K562 (cell line): ENCODE data around the gene PRKAR2B. TPM values are rescaled to one million over a fixed set of nuclear protein-coding genes. Genes with fewer than 3 reads are reported as not detected.

Experiments used
- ADNP ChIP-seq: fragments of 200-800 bp; sonication (Bioruptor generic); IDR thresholded peaks from 2 replicates; pipeline ENCODE4 v1.6.1; 2016; ENCODE audit warnings: missing genetic modification characterization, missing compliant biosample characterization
- ATF1 ChIP-seq, 2 experiments: fragments of 450-650 bp in 1 of 2; IDR thresholded peaks; 2 replicates each; pipeline ENCODE4 v1.6.1; 2016; ENCODE audit warnings: missing compliant biosample characterization in 1 of 2, missing genetic modification characterization in 1 of 2
- BMI1 ChIP-seq: fragments of 150-350 bp; IDR thresholded peaks from 2 replicates; pipeline ENCODE4 v1.6.1; 2014; ENCODE audit warnings: low read length
- CHD2 ChIP-seq: IDR thresholded peaks from 2 replicates; pipeline ENCODE4 v1.6.1; 2011; ENCODE audit warnings: low read depth, low read length
- FOXP1 ChIP-seq: sonication (generic); formaldehyde crosslinking; IDR thresholded peaks from 2 replicates; pipeline ENCODE4 v1.8.0; 2022; ENCODE audit warnings: mild to moderate bottlenecking, missing genetic modification reagents
- IRF2 ChIP-seq: sonication (generic); formaldehyde crosslinking; IDR thresholded peaks from 2 replicates; pipeline ENCODE4 v1.8.1; 2022; ENCODE audit warnings: mild to moderate bottlenecking, missing genetic modification reagents
- MCM2 ChIP-seq: fragments of 450-650 bp; IDR thresholded peaks from 2 replicates; pipeline ENCODE4 v1.6.1; 2017; ENCODE audit warnings: low read depth, mild to moderate bottlenecking
- MEF2A ChIP-seq: IDR thresholded peaks from 2 replicates; pipeline ENCODE4 v1.6.1; 2011; ENCODE audit warnings: low read depth, mild to moderate bottlenecking, low read length, moderate library complexity; ENCODE audit not compliant: control insufficient read depth
- NEUROD1 ChIP-seq: fragments of 150-350 bp; IDR thresholded peaks from 2 replicates; pipeline ENCODE4 v1.6.1; 2014; ENCODE audit warnings: borderline replicate concordance, low read length, low read depth; ENCODE audit not compliant: partially characterized antibody
- PTBP1 ChIP-seq: fragments of 200-400 bp; formaldehyde crosslinking; IDR thresholded peaks from 2 replicates; pipeline ENCODE4 v1.6.1; 2017; ENCODE audit warnings: low read depth, low read length
- ZNF140 ChIP-seq: fragments of 250-450 bp; sonication (Bioruptor Pico); IDR thresholded peaks from 2 replicates; pipeline ENCODE4 v1.8.0; 2021; ENCODE audit warnings: moderate library complexity, mild to moderate bottlenecking, inconsistent platforms
- ZNF184 ChIP-seq: sonication (generic); formaldehyde crosslinking; IDR thresholded peaks from 2 replicates; pipeline ENCODE4 v1.5.0; 2020; ENCODE audit warnings: missing genetic modification reagents
- ZNF717 ChIP-seq: fragments of 250-450 bp; sonication (Bioruptor Pico); IDR thresholded peaks from 2 replicates; pipeline ENCODE4 v1.5.0; 2021
- polyA plus RNA-seq, 8 experiments: library from polyadenylated mRNA; depleted of rRNA in 4 of 8; stranded (reverse) in 5 of 8; unstranded in 3 of 8; fragments of >200 nt; fragmentation: Nextera tagmentation in 2 of 8; fragmentation: Illumina TruSeq in 1 of 8; extraction: Ambion mirVana in 2 of 8; extraction: Trizol in 1 of 8; gene quantifications; 2 replicates each; pipeline versions ENCODE4 v1.2.1 to v1.2.3, GENCODE V29; 2011 to 2014; ENCODE audit warnings: inconsistent platforms in 1 of 8, missing spikeins in 1 of 8
- total RNA-seq, 7 experiments: library from RNA; depleted of rRNA in 6 of 7; stranded (reverse); fragments of >200 nt in 6 of 7; fragmentation: Illumina TruSeq in 2 of 7; extraction: Trizol in 2 of 7; gene quantifications; 2 replicates each; pipeline versions ENCODE4 v1.2.1 to v1.2.3, GENCODE V29; 2011 to 2021; ENCODE audit warnings: low replicate concordance in 1 of 7
- TF ChIP-seq, protein P1 (sequence below): sonication (generic); formaldehyde crosslinking; IDR thresholded peaks from 2 replicates; pipeline ENCODE4 v1.8.1; 2023; ENCODE audit warnings: missing genetic modification reagents, mild to moderate bottlenecking, borderline replicate concordance
- TF ChIP-seq, protein P2 (sequence below): fragments of 250-450 bp; sonication (Bioruptor Pico); IDR thresholded peaks from 2 replicates; pipeline ENCODE4 v1.4.0; 2020; ENCODE audit warnings: mild to moderate bottlenecking, moderate library complexity
- TF ChIP-seq, protein P3 (sequence below): fragments of 450-650 bp; formaldehyde crosslinking; IDR thresholded peaks from 2 replicates; pipeline ENCODE4 v1.4.0; 2020; ENCODE audit warnings: mild to moderate bottlenecking, mixed read lengths
- TF ChIP-seq, protein P4 (sequence below): fragments of 450-650 bp; formaldehyde crosslinking; IDR thresholded peaks from 2 replicates; pipeline ENCODE4 v1.4.0; 2020; ENCODE audit warnings: mild to moderate bottlenecking

The PRKAR2B gene
- total and polyA plus RNA-seq, 9 of the 15 experiments (the other 6 are each of a cell fraction or from before 2014, with no cell fraction given), result 59.0 to 173 (median 129) TPM

DNA sequence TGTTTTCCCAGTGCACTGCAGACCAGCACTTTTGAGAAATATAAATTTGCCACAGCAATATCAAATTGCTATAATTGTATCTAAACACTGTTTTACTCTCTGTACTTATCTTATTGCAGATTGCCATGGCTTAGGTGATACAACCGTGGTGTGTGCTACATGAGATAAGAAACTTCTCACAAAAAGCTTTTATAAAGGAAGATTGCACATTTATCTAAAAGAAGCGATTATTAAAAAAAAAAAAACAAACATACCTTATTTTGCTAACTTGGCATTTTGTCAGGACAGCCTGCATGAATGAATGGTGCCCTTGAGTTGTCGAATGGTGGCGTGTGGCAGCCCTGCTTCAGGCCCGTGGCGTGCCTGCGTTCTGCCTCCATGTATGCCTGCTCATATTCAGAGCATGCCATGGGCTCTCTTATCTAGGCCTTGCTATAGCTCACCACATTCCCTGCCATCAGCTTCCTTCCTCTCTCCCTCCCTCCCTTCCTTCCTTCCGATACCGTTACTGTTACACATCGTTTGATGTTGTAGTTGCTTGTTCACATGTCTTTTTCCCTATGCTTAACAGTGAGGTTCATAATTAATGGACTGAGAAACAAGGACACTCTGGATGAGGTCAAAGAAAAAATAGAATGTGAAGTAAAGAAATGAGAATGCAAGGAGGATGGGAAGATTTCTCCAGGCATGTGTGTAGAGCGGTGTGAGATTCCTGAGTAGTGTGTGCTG lies 34.9 kb downstream of the PRKAR2B start (continued):
- TF ChIP-seq, protein P1, sequence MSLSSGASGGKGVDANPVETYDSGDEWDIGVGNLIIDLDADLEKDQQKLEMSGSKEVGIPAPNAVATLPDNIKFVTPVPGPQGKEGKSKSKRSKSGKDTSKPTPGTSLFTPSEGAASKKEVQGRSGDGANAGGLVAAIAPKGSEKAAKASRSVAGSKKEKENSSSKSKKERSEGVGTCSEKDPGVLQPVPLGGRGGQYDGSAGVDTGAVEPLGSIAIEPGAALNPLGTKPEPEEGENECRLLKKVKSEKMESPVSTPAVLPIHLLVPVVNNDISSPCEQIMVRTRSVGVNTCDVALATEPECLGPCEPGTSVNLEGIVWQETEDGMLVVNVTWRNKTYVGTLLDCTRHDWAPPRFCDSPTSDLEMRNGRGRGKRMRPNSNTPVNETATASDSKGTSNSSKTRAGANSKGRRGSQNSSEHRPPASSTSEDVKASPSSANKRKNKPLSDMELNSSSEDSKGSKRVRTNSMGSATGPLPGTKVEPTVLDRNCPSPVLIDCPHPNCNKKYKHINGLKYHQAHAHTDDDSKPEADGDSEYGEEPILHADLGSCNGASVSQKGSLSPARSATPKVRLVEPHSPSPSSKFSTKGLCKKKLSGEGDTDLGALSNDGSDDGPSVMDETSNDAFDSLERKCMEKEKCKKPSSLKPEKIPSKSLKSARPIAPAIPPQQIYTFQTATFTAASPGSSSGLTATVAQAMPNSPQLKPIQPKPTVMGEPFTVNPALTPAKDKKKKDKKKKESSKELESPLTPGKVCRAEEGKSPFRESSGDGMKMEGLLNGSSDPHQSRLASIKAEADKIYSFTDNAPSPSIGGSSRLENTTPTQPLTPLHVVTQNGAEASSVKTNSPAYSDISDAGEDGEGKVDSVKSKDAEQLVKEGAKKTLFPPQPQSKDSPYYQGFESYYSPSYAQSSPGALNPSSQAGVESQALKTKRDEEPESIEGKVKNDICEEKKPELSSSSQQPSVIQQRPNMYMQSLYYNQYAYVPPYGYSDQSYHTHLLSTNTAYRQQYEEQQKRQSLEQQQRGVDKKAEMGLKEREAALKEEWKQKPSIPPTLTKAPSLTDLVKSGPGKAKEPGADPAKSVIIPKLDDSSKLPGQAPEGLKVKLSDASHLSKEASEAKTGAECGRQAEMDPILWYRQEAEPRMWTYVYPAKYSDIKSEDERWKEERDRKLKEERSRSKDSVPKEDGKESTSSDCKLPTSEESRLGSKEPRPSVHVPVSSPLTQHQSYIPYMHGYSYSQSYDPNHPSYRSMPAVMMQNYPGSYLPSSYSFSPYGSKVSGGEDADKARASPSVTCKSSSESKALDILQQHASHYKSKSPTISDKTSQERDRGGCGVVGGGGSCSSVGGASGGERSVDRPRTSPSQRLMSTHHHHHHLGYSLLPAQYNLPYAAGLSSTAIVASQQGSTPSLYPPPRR (CRISPR knock-in tag), result no peak
- TF ChIP-seq ZNF717 (CRISPR knock-in tag) (no peak), MCM2 (no peak), BMI1 (no peak), ATF1 (CRISPR knock-in tag; IDR thresholded peaks at IDR 0.05) (no peak), ATF1 (tag; IDR thresholded peaks at IDR 0.05) (peak; percentile 59), MEF2A (no peak), PTBP1 (no peak), ZNF140 (no peak), NEUROD1 (no peak), ADNP (tag) (peak; percentile 90), IRF2 (CRISPR knock-in tag) (no peak), CHD2 (no peak), FOXP1 (no peak), ZNF184 (CRISPR knock-in tag) (no peak)
- TF ChIP-seq, protein P2, sequence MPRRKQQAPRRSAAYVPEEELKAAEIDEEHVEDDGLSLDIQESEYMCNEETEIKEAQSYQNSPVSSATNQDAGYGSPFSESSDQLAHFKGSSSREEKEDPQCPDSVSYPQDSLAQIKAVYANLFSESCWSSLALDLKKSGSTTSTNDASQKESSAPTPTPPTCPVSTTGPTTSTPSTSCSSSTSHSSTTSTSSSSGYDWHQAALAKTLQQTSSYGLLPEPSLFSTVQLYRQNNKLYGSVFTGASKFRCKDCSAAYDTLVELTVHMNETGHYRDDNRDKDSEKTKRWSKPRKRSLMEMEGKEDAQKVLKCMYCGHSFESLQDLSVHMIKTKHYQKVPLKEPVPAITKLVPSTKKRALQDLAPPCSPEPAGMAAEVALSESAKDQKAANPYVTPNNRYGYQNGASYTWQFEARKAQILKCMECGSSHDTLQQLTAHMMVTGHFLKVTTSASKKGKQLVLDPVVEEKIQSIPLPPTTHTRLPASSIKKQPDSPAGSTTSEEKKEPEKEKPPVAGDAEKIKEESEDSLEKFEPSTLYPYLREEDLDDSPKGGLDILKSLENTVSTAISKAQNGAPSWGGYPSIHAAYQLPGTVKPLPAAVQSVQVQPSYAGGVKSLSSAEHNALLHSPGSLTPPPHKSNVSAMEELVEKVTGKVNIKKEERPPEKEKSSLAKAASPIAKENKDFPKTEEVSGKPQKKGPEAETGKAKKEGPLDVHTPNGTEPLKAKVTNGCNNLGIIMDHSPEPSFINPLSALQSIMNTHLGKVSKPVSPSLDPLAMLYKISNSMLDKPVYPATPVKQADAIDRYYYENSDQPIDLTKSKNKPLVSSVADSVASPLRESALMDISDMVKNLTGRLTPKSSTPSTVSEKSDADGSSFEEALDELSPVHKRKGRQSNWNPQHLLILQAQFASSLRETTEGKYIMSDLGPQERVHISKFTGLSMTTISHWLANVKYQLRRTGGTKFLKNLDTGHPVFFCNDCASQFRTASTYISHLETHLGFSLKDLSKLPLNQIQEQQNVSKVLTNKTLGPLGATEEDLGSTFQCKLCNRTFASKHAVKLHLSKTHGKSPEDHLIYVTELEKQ (CRISPR knock-in tag), result peak; percentile 35; the same call in 1 of the 2 replicates
- TF ChIP-seq, protein P3, sequence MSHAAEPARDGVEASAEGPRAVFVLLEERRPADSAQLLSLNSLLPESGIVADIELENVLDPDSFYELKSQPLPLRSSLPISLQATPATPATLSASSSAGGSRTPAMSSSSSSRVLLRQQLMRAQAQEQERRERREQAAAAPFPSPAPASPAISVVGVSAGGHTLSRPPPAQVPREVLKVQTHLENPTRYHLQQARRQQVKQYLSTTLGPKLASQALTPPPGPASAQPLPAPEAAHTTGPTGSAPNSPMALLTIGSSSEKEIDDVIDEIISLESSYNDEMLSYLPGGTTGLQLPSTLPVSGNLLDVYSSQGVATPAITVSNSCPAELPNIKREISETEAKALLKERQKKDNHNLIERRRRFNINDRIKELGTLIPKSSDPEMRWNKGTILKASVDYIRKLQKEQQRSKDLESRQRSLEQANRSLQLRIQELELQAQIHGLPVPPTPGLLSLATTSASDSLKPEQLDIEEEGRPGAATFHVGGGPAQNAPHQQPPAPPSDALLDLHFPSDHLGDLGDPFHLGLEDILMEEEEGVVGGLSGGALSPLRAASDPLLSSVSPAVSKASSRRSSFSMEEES (CRISPR knock-in tag), result no peak
- TF ChIP-seq, protein P4, sequence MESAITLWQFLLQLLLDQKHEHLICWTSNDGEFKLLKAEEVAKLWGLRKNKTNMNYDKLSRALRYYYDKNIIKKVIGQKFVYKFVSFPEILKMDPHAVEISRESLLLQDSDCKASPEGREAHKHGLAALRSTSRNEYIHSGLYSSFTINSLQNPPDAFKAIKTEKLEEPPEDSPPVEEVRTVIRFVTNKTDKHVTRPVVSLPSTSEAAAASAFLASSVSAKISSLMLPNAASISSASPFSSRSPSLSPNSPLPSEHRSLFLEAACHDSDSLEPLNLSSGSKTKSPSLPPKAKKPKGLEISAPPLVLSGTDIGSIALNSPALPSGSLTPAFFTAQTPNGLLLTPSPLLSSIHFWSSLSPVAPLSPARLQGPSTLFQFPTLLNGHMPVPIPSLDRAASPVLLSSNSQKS (CRISPR knock-in tag), result 0 out of 2 replicates have a peak, but pooled peaks have one; percentile 49
